Small intestine (tissue), 7 donors: ENCODE results near the gene SPRYD3. TPM values are rescaled to one million over a fixed set of nuclear protein-coding genes. Genes with fewer than 3 reads are reported as not detected.

Experiments used
- DNase-seq, 2 donors: peaks; one replicate each; pipeline versions ENCODE4 v3.0.0 to v3.0.0-alpha.2; 2013
- FAIRE-seq: peaks from 2 replicates; lab custom pipeline; 2012; peaks lifted over from hg19 to GRCh38; lab: Jason Lieb, UNC
- H3K27ac ChIP-seq, 3 donors: one replicate each; pipeline ENCODE4 v1.5.1; 2013; ENCODE audit warnings: low read length in 2 of 3, mild to moderate bottlenecking in 2 of 3, control low read depth in 1 of 3, inconsistent platforms in 1 of 3, low read depth in 1 of 3, moderate library complexity in 1 of 3
- H3K27me3 ChIP-seq, 3 donors: one replicate each; pipeline ENCODE4 v1.6.1; 2013; ENCODE audit warnings: low read length in 3 of 3, inconsistent platforms in 1 of 3; ENCODE audit not compliant: control insufficient read depth in 3 of 3, insufficient read depth in 3 of 3
- H3K36me3 ChIP-seq, 3 donors: one replicate each; pipeline ENCODE4 v1.6.1; 2013; ENCODE audit warnings: low read length in 3 of 3, inconsistent platforms in 1 of 3, low read depth in 1 of 3, mild to moderate bottlenecking in 1 of 3, moderate library complexity in 1 of 3; ENCODE audit not compliant: control insufficient read depth in 3 of 3, insufficient read depth in 2 of 3
- H3K4me1 ChIP-seq, 3 donors: one replicate each; pipeline ENCODE4 v1.6.1; 2013; ENCODE audit warnings: low read length in 2 of 3, inconsistent platforms in 1 of 3, low read depth in 1 of 3, mild to moderate bottlenecking in 1 of 3, moderate library complexity in 1 of 3; ENCODE audit not compliant: control insufficient read depth in 3 of 3, insufficient read depth in 2 of 3
- H3K4me3 ChIP-seq, 3 donors: one replicate each; pipeline ENCODE4 v1.5.1; 2013; ENCODE audit warnings: low read length in 3 of 3, control low read depth in 1 of 3, inconsistent platforms in 1 of 3, low read depth in 1 of 3, mild to moderate bottlenecking in 1 of 3, moderate library complexity in 1 of 3
- H3K9me3 ChIP-seq, 2 donors: one replicate each; pipeline ENCODE4 v1.6.1; 2013; ENCODE audit warnings: low read depth in 1 of 2, low read length in 1 of 2; ENCODE audit not compliant: control insufficient read depth in 2 of 2, insufficient read depth in 1 of 2
- WGBS, 3 donors: extraction: QIAGEN DNeasy Blood & Tissue Kit; methylation state at CpG; one replicate each; pipeline ENCODE4 v1.1.7; 2013; 5-methylcytosine and 5-hydroxymethylcytosine counted together
- polyA plus RNA-seq, 4 donors: library from polyadenylated mRNA; stranded (reverse) in 3 of 4; unstranded in 1 of 4; fragments of 200-250 nt in 3 of 4; fragments of 120-200 nt in 1 of 4; gene quantifications; one replicate each; pipeline versions ENCODE4 v1.2.1 to v1.2.3, GENCODE V29; 2013
- donor health status: healthy with polysubstance abuse.
- donor health status: control.
- donor health status: control.
- donor health status: Bipolar disorder and iron deficiency.
- donor health status: healthy.

SPRYD3 gene
- polyA plus RNA-seq, 4 donors, result 19.7 to 37.6 (median 22.9) TPM

GRCh38 chr12:53049571-53050318, 29.4 kb downstream of the SPRYD3 start, which contains the start of gene TNS2:
TSS of gene TNS2 (plus strand) at chr12:53050065. CDS start at chr12:53050186, 121 bp downstream.
- Histone ChIP-seq H3K27me3 (peaks cover 0 to 1% (median 0%) of the 10 kb centered on the region in 3 donors), H3K9me3 (no peaks in the 10 kb centered on the region), H3K4me1 (peaks cover 3 to 88% (median 6%) of the 10 kb centered on the region in 3 donors), H3K36me3 (peaks cover 0 to 25% (median 0%) of the 10 kb centered on the region in 3 donors), H3K27ac (peak within 1 kb of the TSS; percentile 90 to 97 (median 91)), H3K4me3 (peak within 1 kb of the TSS; percentile 7 to 52 (median 51))
- DNase-seq (peak; percentile 82 to 84), FAIRE-seq (no peak)
- 19 to 29% (median 23%) methylated on average over 18 to 20 of the region's 20 CpGs for WGBS, 3 donors

- peak; percentile 40 to 70 for DNase-seq
- peaks cover 3 to 83% (median 10%) of the 10 kb centered on the region in 3 donors for H3K4me1 ChIP-seq
- H3K27ac ChIP-seq, result peak overlapping the region; percentile 90 to 97 (median 91)
- H3K4me3 ChIP-seq, result peak overlapping the region in 1 of 3 donors; percentile 51
- no peak for FAIRE-seq
- peaks cover 0 to 4% (median 0%) of the 10 kb centered on the region in 3 donors for H3K27me3 ChIP-seq
- peaks cover 0 to 25% (median 0%) of the 10 kb centered on the region in 3 donors for H3K36me3 ChIP-seq
- no peaks in the 10 kb centered on the region for H3K9me3 ChIP-seq
- WGBS, 3 donors, result 29 to 46% (median 32%) methylated on average over 6 of the region's 6 CpGs
These were observed 30.3 kb downstream of the SPRYD3 start for GRCh38 chr12:53048780-53049401.

GRCh38 chr12:53048033-53048779, 31.0 kb downstream of the SPRYD3 start:
- 31 to 39% (median 34%) methylated on average over 10 of the region's 10 CpGs for WGBS, 3 donors
- Histone ChIP-seq H3K9me3 (no peaks in the 10 kb centered on the region), H3K27ac (peak overlapping the region; percentile 90 to 97 (median 91)), H3K4me3 (peak overlapping the region in 2 of 3 donors; percentile 37 to 56), H3K4me1 (peaks cover 2 to 76% (median 10%) of the 10 kb centered on the region in 3 donors), H3K27me3 (peaks cover 0 to 4% (median 0%) of the 10 kb centered on the region in 3 donors), H3K36me3 (peaks cover 0 to 19% (median 0%) of the 10 kb centered on the region in 3 donors)
- FAIRE-seq (no peak), DNase-seq (peak; percentile 58 to 63)

GRCh38 chr12:53047221-53048032, 31.8 kb downstream of the SPRYD3 start:
- no peaks in the 10 kb centered on the region for H3K9me3 ChIP-seq
- DNase-seq (peak; percentile 69 to 90), FAIRE-seq (no peak)
- peak overlapping the region; percentile 90 to 99 (median 91) for H3K27ac ChIP-seq
- peaks cover 0 to 4% (median 0%) of the 10 kb centered on the region in 3 donors for H3K27me3 ChIP-seq
- H3K36me3 ChIP-seq, result peaks cover 0 to 16% (median 0%) of the 10 kb centered on the region in 3 donors
- peaks cover 0 to 69% (median 10%) of the 10 kb centered on the region in 3 donors for H3K4me1 ChIP-seq
- peak overlapping the region; percentile 37 to 56 (median 52) for H3K4me3 ChIP-seq
- 1 to 5% (median 4%) methylated on average over 11 to 94 of the region's 94 CpGs for WGBS, 3 donors

- H3K36me3 ChIP-seq, result peaks cover 0 to 10% (median 2%) of the 10 kb centered on the region in 3 donors
- WGBS, 3 donors, result 0 to 1% (median 0%) methylated on average over 22 to 43 of the region's 44 CpGs
- H3K27ac ChIP-seq, result peak overlapping the region; percentile 84 to 99 (median 93)
- DNase-seq (no peak), FAIRE-seq (no peak)
- H3K4me3 ChIP-seq, result peak overlapping the region; percentile 52 to 84 (median 56)
- peaks cover 0 to 4% (median 0%) of the 10 kb centered on the region in 3 donors for H3K27me3 ChIP-seq
- H3K4me1 ChIP-seq, result peaks cover 0 to 62% (median 10%) of the 10 kb centered on the region in 3 donors
- no peaks in the 10 kb centered on the region for H3K9me3 ChIP-seq
These were observed 32.5 kb downstream of the SPRYD3 start for GRCh38 chr12:53046655-53047220.

- Histone ChIP-seq H3K36me3 (peaks cover 0 to 4% (median 2%) of the 10 kb centered on the region in 3 donors), H3K27ac (peak overlapping the region in 2 of 3 donors; percentile 93 to 99), H3K27me3 (peaks cover 0 to 4% (median 0%) of the 10 kb centered on the region in 3 donors), H3K4me3 (peak overlapping the region in 1 of 3 donors; percentile 84), H3K4me1 (peaks cover 0 to 51% (median 10%) of the 10 kb centered on the region in 3 donors), H3K9me3 (no peaks in the 10 kb centered on the region)
- DNase-seq (no peak), FAIRE-seq (no peak)
- WGBS, 3 donors, result 34 to 38% (median 37%) methylated on average over 5 of the region's 5 CpGs
These were observed 33.5 kb downstream of the SPRYD3 start for GRCh38 chr12:53045696-53046045.

- Histone ChIP-seq H3K36me3 (peaks cover 0 to 4% (median 2%) of the 10 kb centered on the region in 3 donors), H3K4me1 (peaks cover 0 to 46% (median 10%) of the 10 kb centered on the region in 3 donors), H3K4me3 (no peak overlapping the region), H3K27me3 (peaks cover 0 to 4% (median 0%) of the 10 kb centered on the region in 3 donors), H3K9me3 (no peaks in the 10 kb centered on the region), H3K27ac (peak overlapping the region in 1 of 3 donors; percentile 99)
- WGBS, 3 donors, result 61 to 72% (median 65%) methylated on average over 4 of the region's 4 CpGs
- DNase-seq (no peak), FAIRE-seq (no peak)
These were observed 34.1 kb downstream of the SPRYD3 start for GRCh38 chr12:53044896-53045695.
